ENCODE results near the gene TMEM156.

- TF ChIP-seq CTCF (conservative IDR thresholded peaks at IDR 0.05 in 1 of 2, IDR thresholded peaks at IDR 0.05 in 1 of 2; ENCODE audit: low read depth in 1 of 2, low read length in 2 of 2) (no peak), EZH2 (IDR thresholded peaks at IDR 0.05; ENCODE audit: low read length, missing control alignments) (no peak)
Observed at GRCh38 chr4:38923746-38924145, 108.5 kb downstream of the TMEM156 start.

Data from fibroblast of lung (primary cell).